ENCODE measurements around the gene VWF.

DNA sequence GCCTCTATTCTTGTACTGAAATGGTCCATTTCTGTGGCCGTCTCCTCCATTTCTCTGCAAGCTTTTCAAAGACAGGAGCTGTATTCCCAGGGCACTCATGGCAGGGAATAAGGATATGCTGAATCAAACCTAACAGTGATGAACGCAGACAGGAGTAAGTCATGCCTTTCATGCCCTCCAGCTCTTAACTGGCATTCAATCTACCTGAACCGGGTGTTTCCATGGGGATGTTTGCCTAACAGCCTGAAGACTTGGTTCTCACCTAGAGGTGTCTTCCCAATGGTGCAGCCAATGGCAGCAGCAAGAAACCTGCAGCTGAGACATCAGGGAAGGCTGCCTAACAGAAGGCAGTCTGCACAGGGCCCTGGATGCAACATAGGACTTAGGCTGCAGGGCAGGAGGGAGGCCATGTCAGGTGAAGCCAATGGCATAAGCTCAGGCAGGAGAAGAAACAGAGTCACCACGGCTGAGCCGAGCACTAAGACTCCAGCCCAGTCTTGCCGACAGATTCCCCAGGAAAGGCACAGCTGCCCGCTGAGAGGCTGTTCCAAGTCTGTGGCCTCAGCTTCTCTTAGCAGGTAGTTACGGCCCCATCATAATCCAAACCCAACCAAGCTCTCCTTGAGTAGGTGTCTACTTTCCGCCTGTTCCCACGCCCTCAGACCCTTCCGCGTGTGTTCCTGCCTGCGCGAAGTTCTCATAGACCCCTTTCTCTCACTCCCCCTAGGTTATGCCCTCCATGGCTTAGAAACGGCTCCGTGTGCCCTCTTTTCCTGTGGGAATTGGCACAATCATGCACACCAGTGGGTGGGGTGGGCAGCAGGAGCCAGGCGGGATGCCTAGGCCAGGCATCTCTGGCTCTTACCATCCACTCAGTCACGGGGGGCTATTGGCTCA lies 44.1 kb downstream of the VWF start:
- TF ChIP-seq EZH2 (IDR thresholded peaks at IDR 0.05) (no peak), POLR2AphosphoS5 (IDR thresholded peaks at IDR 0.05; ENCODE audit: borderline replicate concordance, low read depth, low read length) (no peak)
